Retinal pigment epithelial cell (primary cell): Measurements from ENCODE around the gene RIMBP3C.

Source experiments
- DNase-seq: peaks from one replicate; pipeline ENCODE4 v3.0.0-alpha.2; 2010; ENCODE audit warnings: low read depth
- H3K4me3 ChIP-seq: 2 replicates; pipeline ENCODE4 v1.5.1; 2011; ENCODE audit warnings: mild to moderate bottlenecking, low read length, control low read depth, moderate library complexity
- TF ChIP-seq, protein P1 (sequence below): conservative IDR thresholded peaks from 2 replicates; pipeline ENCODE4 v1.5.1; 2011; ENCODE audit warnings: low read depth, low read length, control low read depth, inconsistent platforms

Gene RIMBP3C

DNA sequence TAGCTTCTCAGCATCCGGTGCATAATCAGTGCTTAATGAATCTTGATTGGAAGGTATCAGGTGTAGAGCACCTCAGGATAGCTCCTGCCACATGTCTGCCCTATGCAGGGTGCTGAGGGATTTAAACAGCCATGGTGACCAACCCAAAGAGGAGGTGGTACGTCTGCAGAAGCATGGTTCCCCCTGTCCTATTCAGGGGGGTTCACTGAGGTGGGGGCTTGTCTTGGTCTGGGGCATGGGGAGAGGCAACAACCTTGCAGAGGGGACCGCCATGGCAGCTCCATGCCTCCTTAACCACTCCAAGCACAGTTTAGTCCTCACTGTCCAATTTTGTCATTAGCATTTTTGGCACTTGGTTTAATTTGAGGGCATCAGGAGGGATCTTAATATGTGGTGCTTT, 41.2 kb upstream of the RIMBP3C start:
- no peak overlapping the region for H3K4me3 ChIP-seq
- TF ChIP-seq, protein P1, sequence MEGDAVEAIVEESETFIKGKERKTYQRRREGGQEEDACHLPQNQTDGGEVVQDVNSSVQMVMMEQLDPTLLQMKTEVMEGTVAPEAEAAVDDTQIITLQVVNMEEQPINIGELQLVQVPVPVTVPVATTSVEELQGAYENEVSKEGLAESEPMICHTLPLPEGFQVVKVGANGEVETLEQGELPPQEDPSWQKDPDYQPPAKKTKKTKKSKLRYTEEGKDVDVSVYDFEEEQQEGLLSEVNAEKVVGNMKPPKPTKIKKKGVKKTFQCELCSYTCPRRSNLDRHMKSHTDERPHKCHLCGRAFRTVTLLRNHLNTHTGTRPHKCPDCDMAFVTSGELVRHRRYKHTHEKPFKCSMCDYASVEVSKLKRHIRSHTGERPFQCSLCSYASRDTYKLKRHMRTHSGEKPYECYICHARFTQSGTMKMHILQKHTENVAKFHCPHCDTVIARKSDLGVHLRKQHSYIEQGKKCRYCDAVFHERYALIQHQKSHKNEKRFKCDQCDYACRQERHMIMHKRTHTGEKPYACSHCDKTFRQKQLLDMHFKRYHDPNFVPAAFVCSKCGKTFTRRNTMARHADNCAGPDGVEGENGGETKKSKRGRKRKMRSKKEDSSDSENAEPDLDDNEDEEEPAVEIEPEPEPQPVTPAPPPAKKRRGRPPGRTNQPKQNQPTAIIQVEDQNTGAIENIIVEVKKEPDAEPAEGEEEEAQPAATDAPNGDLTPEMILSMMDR = no peak
- no peak for DNase-seq

DNA sequence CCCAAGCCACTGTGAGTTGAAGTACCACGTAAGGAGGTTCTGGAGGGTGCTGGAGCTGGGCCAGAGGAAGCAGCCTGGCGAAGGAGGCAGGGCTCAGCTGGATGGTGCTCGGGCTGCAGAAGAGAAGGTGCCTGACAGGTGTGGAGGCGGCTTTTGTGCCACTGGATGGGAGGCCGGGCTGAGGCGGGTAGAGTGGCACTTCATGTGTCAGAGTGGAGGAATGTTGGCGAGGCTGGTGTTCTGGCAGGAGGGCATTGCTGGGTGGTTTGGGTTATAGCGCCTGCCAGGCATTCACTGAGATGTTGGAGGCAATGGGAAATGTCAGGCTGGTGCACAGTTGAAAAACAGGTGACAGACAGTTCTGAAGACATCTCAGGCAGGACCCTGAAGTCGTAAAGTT, 40.4 kb upstream of the RIMBP3C start:
- no peak for DNase-seq
- TF ChIP-seq, protein P1 = no peak
- no peak overlapping the region for H3K4me3 ChIP-seq

DNA sequence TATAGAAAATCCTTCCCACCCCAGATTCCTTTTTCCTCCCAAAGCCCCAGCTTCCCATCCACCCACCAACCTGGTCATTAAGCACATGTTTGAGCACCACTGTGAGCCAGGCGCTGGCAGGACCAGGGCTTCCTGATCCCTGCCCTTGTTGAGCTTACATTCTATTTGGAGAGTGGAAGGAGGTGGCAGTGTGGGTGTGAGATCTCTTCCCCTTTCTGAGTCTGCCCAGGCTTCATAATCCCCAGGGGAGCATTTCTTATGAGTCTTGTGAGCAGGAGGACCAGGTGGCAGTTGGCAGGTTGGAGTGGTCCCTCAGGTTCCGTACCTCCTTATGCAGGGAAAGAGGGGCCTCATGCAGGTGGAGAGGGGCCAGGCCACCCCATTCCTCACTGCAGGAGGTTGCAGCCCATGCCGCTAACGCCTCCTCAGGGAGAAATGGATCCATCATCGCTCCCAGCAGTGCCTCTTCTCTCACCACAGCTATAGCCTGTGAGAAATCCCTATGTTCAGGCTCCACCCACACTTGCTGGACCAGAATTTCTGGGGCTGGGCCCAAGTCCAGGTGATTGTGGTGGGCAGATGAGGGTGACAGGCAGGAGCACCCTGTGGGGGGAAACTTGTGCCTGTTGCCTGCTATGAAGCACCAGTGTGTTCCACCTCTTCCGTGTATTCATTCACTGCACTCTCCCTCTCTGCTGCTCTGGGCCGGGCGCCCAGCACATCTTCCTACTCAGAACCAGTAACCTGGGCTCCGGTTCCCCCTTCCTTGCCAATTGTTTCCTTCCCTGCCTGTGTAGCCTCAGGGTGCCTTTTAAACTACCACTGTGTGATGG, 39.8 kb upstream of the RIMBP3C start:
- H3K4me3 ChIP-seq = no peak overlapping the region
- no peak for DNase-seq
- TF ChIP-seq, protein P1 = no peak

DNA sequence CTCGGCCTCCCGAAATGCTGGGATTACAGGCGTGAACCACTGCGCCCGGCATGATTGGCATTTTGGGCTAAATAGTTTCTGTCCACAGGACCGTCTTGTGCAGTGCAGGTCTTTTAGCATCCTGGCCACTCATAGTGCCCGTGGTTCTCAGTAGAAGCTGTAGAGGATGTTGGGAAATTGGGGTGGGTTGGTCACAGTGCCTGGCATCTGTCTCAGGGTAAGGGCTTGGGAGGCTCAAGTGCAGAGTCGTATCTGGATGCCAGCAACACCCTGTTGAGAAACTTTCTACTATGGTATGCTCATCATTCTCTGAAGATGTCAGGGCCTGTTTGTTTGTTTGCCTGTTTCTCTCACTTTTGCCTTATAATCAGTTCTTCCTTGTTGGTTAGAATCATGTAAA, 38.1 kb upstream of the RIMBP3C start:
- DNase-seq = no peak
- TF ChIP-seq, protein P1 = no peak
- no peak overlapping the region for H3K4me3 ChIP-seq

DNA sequence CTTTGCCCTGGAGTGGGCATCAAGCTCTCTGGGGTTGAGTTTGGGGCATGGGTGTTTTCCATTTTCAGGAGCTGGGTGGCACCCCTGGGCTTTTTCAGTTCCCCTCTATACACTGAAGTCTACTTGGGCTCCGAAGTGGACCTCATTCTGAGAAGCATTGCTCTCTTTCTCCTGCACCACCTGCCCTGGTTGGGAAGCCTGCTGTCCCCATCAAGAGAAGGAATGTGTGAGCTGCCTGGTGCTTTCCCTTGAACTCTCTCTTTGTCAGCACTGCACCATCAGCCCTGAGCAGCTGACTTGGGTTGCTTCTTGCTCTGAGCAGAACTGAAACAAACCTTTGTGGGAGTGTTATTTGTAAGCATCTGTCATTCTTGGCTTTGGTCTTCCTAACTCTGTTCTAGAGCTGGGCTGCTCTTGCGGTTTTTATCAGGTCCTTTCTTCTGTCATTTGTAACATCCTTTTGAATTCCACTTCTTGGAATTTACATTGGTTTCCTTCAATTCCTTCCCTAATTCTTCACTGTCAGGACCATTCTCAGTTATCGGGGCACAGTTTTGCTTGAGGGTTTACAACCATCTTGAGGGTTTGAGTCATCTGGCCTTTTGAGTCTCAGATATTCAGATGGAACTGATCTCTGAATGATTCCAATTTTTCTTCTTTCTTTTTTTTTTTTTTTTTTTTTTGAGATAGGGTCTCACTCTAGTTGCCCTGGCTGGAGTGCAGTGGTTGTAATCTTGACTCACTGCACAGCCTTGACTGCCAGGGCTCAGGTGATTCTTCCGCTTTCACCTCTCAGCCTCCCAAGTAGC, 36.7 kb upstream of the RIMBP3C start:
- TF ChIP-seq, protein P1 = no peak
- DNase-seq = no peak
- H3K4me3 ChIP-seq = no peak overlapping the region

DNA sequence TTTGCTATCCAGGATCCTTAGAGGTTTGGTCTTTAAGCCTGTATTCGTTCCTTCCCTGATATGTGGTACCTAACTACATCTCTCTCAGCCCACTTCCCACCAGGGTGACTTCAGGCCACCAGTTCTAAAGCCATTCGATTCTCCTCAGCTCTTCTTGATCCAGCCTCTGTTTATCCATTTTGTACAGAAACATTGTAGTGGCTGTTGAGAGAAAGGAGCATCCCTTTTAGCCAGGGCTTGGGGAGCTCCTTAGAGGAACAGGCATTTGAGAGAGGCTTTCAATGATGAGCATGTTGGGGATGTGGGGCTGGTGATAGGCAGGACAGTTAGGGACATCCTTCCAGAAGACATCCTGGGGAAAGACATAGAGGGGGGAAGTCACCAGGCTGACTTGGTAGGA, 34.1 kb upstream of the RIMBP3C start:
- DNase-seq = no peak
- H3K4me3 ChIP-seq = no peak overlapping the region
- TF ChIP-seq, protein P1 = no peak
